DND-41 (cell line): ENCODE data around the gene TBC1D23.
"Not testable (repeated sequence)": the region's sequence is repeated elsewhere in the genome, so short reads cannot be mapped to it uniquely, and the experiment has no call there.

Experiments used
- ATAC-seq: fragments of 200-7000 bp; cut with Tn5 transposase; 3 replicates; pipeline ENCODE4 v1.9.1; 2021; ENCODE audit warnings: low read depth; ENCODE audit not compliant: insufficient read depth
- DNase-seq: peaks from one replicate; pipeline ENCODE4 v3.0.0-alpha.2; 2020
- H2AFZ ChIP-seq: 2 replicates; pipeline ENCODE4 v1.6.0; 2012; ENCODE audit warnings: low read depth, low read length
- H3K27ac ChIP-seq: 2 replicates; pipeline ENCODE4 v1.5.1; 2012; ENCODE audit warnings: low read length, inconsistent platforms
- H3K27me3 ChIP-seq: fragments of 200-600 bp; sonication (generic); 2 replicates; pipeline ENCODE4 v1.6.0; 2012; ENCODE audit warnings: low read length, mild to moderate bottlenecking, inconsistent platforms; ENCODE audit not compliant: insufficient read depth, poor library complexity
- H3K36me3 ChIP-seq: 2 replicates; pipeline ENCODE4 v1.5.1; 2012; ENCODE audit warnings: low read length, inconsistent platforms; ENCODE audit not compliant: insufficient read depth
- H3K4me1 ChIP-seq: 2 replicates; pipeline ENCODE4 v1.5.1; 2012; ENCODE audit warnings: mild to moderate bottlenecking, low read length; ENCODE audit not compliant: insufficient read depth
- H3K4me2 ChIP-seq: 2 replicates; pipeline ENCODE4 v1.6.0; 2012; ENCODE audit warnings: mild to moderate bottlenecking, moderate library complexity, low read length, inconsistent platforms; ENCODE audit not compliant: insufficient read depth
- H3K4me3 ChIP-seq, 2 experiments: fragments of 200-600 bp in 1 of 2; shearing (Covaris generic) in 1 of 2; 2 replicates each; pipeline ENCODE4 v1.5.1; 2012 to 2016; ENCODE audit warnings: inconsistent platforms in 2 of 2, low read length in 2 of 2, mild to moderate bottlenecking in 2 of 2, low read depth in 1 of 2, moderate library complexity in 1 of 2
- H3K79me2 ChIP-seq: 2 replicates; pipeline ENCODE4 v1.6.0; 2012; ENCODE audit warnings: low read length, inconsistent platforms; ENCODE audit not compliant: insufficient read depth
- H3K9ac ChIP-seq: 2 replicates; pipeline ENCODE4 v1.6.0; 2012; ENCODE audit warnings: low read depth, mild to moderate bottlenecking, inconsistent platforms, low read length, moderate library complexity
- H3K9me3 ChIP-seq: 2 replicates; pipeline ENCODE4 v1.5.1; 2012; ENCODE audit warnings: low read length, moderate library complexity, mild to moderate bottlenecking, inconsistent platforms; ENCODE audit not compliant: insufficient read depth, severe bottlenecking
- H4K20me1 ChIP-seq: 2 replicates; pipeline ENCODE4 v1.6.0; 2012; ENCODE audit warnings: low read length; ENCODE audit not compliant: insufficient read depth
- CTCF ChIP-seq: IDR thresholded peaks from 2 replicates; pipeline ENCODE4 v1.5.1; 2012; ENCODE audit warnings: borderline replicate concordance, low read length, moderate library complexity, mild to moderate bottlenecking; ENCODE audit not compliant: poor library complexity, severe bottlenecking; ENCODE audit errors: extremely low read depth
- EZH2 ChIP-seq: IDR thresholded peaks from 3 replicates; pipeline ENCODE4 v1.6.1; 2012; ENCODE audit warnings: borderline replicate concordance, low read depth, mild to moderate bottlenecking, moderate library complexity, low read length, inconsistent platforms; ENCODE audit not compliant: severe bottlenecking

The TBC1D23 gene

DNA sequence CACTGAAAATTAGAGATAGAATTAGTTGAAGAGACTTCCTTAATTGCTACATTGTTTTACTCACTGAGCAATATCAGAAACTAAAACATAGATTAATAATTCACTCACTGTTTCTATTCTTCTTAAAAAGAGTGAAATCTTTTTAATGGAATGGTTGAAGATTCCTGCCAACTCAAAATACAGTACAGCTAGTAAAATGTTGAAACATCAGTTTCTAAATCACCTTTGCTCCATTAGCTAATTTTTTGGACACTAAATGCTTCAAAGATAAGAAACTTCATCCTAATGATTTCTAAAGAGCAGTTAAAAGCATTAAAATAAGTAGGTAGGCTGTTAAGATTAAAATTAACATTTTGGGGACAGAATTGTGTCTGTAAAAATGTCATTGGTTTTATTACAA lies 63.3 kb downstream of the TBC1D23 start:
- no peaks in the 10 kb centered on the region for H3K9me3 ChIP-seq
- H3K27ac ChIP-seq = no peak overlapping the region
- ATAC-seq (no peak), DNase-seq (no peak)
- TF ChIP-seq CTCF (no peak), EZH2 (no peak)
- no peaks in the 10 kb centered on the region for H3K27me3 ChIP-seq
- H4K20me1 ChIP-seq = no peaks in the 10 kb centered on the region
- no peak overlapping the region for H3K9ac ChIP-seq
- no peaks in the 10 kb centered on the region for H3K4me1 ChIP-seq
- H3K4me3 ChIP-seq = no peak overlapping the region
- no peak overlapping the region for H2AFZ ChIP-seq
- peaks cover 19% of the 10 kb centered on the region for H3K36me3 ChIP-seq
- H3K79me2 ChIP-seq = no peaks in the 10 kb centered on the region
- H3K4me2 ChIP-seq = no peak overlapping the region

- Histone ChIP-seq H3K4me3 (no peak overlapping the region), H3K36me3 (peaks cover 10% of the 10 kb centered on the region; the same call in 1 of the 2 replicates)
Measured at GRCh38 chr3:100325827-100326226, 65.0 kb downstream of the TBC1D23 start.

GRCh38 chr3:100327377-100327776 lies 66.6 kb downstream of the TBC1D23 start:
- not testable (repeated sequence) for H3K4me3 ChIP-seq, H4K20me1 ChIP-seq, H3K4me1 ChIP-seq, H2AFZ ChIP-seq, H3K36me3 ChIP-seq, H3K9me3 ChIP-seq, H3K9ac ChIP-seq, DNase-seq, ATAC-seq, H3K27ac ChIP-seq, H3K79me2 ChIP-seq, H3K4me2 ChIP-seq, H3K27me3 ChIP-seq

More at GRCh38 chr3:100325827-100326226, 65.0 kb downstream of the TBC1D23 start:
- H3K27ac ChIP-seq = no peak overlapping the region
- no peak overlapping the region for H2AFZ ChIP-seq
- no peaks in the 10 kb centered on the region for H4K20me1 ChIP-seq
- no peak for TF ChIP-seq EZH2
- TF ChIP-seq CTCF = no peak
- ATAC-seq (no peak), DNase-seq (no peak)
- no peaks in the 10 kb centered on the region for H3K27me3 ChIP-seq
- H3K4me2 ChIP-seq = no peak overlapping the region
- no peaks in the 10 kb centered on the region for H3K79me2 ChIP-seq
- H3K9ac ChIP-seq = no peak overlapping the region
- no peaks in the 10 kb centered on the region for H3K9me3 ChIP-seq
- H3K4me1 ChIP-seq = no peaks in the 10 kb centered on the region

DNA sequence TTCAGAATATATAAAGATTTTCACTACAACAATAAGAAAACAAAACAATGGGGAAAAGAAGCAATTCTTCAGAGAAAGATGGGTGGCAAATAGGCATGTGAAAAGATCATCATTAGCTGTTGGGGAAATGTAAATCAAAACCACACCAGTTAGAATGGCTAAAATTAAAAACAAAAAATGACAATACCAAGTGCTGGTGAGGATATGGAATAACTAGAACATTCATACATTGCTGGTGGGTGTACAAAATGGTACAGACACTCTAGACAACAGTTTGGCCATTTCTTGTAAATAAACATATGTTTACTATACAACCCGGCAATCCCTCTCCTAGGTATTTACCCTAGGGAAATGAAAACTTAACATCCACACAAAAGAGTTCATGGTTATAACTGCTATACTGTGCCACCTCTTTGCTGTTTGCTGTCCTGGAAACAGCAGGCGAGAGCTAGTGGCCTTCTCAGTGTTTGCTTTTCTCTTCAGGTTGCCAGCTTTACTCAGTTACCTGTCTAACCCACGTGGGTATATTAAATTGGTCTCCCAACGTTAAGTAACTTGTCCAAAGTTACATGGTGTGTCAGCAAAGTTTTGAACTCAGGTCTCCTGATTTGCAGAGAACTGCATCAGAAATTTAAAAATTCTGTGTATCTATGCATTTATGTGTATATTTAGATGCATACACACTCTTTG lies 69.2 kb downstream of the TBC1D23 start:
- ATAC-seq = no peak
- Histone ChIP-seq H3K36me3 (peaks cover 3% of the 10 kb centered on the region; the same call in 1 of the 2 replicates), H3K79me2 (peaks cover 5% of the 10 kb centered on the region; the same call in 1 of the 2 replicates), H3K27me3 (no peaks in the 10 kb centered on the region), H3K4me1 (peaks cover 11% of the 10 kb centered on the region), H3K9me3 (no peaks in the 10 kb centered on the region), H2AFZ (no peak overlapping the region), H4K20me1 (no peaks in the 10 kb centered on the region), H3K4me2 (no peak overlapping the region), H3K27ac (no peak overlapping the region), H3K9ac (no peak overlapping the region), H3K4me3 (no peak overlapping the region)
- DNase-seq = no peak
- TF ChIP-seq CTCF (no peak), EZH2 (no peak)
